DLD1 (cell line): ENCODE results near the gene BTBD2.

ENCODE experiments used
- in situ Hi-C: cut with HindIII; loops from 2 replicates; pipeline ENCODE4 v1.10.0; 2017; ENCODE audit warnings: low sequenced_read_pairs

Gene BTBD2

DNA sequence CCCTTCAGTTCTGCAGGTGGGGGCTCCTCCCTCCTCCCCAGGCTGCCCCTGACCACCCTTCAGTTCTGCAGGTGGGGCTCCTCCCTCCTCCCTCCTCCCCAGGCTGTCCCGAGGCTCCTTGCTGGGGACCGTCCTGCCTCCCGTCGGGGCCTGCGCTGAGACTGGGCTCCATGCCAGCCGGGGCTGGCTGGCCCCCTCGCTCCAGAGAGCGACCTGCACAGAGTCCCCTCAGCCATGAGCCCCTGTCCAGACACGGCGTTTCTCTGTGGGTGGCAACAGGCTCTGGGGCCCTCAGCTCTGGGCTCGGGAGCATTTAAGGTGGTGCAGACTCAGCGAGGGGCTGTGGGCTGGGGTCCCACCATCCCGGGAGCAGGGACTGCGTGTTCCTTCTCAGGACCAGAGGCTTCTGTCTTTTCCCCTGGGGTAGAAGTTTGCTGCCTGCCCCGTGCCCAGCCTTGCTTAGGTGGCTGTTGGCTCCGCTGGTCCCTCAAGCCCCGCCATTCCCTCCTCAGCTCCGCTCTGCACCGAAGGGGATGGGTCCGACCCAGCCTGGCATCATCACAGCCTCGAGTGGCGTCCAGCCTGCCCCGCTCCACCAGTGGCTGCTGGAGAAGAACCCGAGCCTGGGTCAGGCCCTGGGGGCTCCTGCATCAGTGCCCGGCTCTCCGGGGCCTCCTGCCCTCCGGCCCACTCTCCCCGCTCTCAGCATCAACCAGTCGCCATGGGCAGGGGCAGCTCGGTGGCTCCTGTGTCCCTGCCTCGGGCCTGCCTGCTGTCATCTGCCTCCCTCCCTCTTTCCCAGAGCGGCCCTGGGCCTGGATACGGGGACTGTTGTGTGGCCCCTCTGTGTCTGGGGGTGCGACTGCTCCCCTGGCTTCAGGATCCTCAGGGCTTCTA lies 47.0 kb downstream of the BTBD2 start:
- in situ Hi-C loops, result no loop called here

DNA sequence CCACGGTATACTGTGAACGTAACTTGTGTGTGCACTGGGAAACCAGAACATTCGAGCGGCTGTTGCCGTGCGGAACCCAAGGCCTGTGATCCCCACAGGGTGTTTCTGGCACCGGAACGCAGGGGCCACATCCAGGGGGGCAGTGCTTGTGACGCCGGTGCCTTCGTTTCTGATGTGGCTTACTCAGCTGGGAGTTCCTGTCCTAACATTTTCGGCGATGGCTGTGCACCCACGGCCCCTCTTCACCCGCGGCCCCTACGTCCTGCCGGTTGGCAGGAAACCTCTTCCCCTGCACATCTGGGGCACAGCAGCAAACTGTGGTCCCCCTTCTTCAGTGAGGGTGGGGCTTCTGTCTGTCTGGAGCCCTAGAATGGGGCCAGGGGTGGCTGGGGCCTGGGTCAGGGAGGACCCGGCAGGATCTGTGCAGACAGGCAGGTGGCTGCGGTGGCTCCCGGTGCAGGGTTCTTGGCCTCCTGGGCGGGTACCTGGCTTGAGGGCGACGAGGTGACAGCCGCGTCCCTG lies 48.4 kb downstream of the BTBD2 start:
- in situ Hi-C loops, result no loop called here

DNA sequence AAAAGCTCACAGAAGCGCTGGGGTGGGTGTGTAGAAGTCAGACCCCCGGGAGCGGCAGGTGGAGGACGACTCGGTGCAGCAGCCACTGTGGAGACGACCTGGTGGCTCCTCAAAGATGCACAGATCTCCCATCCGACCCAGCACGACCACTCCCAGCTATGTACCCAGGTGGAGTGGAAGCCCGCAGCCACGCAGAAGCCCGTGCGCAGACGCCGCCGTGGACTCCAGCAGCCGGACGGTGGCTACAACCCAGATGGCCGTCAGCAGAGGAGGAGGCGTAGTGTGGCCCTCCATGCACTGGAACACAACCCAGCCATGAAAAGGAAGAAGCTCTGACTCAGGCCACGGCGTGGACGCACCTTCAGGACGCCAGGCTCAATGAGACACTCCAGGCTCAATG lies 52.8 kb downstream of the BTBD2 start:
- in situ Hi-C loops, result no loop called here

DNA sequence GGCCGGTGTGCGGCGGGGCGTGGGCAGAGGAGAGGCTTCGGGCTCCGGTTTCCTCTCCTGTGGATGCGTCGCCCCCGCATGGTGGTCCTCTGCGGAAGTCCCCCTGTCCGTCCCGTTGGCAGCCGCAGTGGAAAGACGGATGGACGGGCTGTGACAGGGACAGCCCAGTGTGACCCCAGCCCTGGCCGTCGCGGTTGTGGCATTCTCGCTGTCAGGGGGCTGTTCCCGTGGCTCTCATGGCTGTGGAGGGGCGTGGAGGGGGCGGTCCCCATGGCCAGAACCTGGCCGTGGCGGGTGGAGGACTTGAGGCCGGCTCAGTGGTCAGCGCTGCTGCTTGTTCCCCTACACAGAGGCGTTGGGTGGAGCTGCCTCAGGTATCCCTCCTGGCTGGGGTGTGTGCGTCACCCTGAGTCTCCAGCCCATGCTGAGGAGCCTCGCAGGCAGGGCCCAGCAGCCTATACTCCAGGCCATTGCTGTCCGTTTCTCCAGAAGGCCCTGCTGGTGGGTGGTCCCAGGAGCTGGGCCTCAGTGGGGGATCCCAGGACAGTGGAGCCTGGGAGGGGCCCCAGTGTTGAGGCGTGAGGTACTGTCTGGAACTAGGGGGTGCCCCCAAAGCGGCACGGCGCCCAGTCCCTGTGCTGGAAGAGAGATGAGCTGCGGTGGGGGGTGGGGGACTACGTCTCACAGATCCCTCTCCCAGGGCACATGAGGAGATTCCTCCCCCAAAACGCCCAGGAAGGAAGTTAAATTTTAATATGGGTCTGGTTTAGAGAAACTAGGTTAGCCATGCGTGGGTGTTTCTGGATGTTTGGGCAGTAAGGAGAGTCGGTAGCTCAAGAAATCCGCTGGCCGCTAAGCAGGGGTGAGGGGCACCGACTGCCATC lies 54.3 kb downstream of the BTBD2 start:
- in situ Hi-C loops, result no loop called here

DNA sequence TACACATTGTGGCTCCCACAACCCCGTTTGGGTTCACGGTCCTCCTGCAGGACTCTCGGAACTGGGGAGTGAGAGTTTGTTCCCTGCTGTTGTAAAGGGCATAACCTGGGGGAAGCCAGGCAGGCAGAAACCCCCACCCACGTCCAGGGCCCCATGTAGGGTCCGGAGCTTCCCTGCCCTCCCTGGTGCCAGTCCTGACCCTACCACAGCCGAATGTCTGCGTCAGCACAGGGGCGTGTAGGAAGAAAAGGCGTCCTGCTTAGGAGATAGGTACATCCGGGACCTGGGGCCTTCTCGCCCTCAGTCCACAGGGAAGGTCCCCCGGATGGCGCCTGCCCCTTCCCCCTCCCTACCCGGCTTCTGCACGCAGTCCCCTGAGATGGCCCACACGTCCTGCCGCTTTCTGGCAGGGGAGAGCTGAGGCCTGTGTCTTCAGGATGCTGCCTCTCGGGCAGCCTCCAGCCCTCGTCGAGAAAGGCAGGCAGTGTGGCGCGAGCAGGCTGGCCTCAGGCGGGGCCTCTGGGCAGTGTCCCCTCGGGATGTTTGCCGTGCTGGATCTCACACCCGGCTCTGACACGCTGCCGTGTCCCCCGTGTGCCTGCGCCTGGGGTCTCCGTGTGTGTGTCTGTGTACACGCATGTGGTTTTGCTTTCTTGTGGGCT lies 55.5 kb downstream of the BTBD2 start:
- in situ Hi-C loops, result no loop called here

DNA sequence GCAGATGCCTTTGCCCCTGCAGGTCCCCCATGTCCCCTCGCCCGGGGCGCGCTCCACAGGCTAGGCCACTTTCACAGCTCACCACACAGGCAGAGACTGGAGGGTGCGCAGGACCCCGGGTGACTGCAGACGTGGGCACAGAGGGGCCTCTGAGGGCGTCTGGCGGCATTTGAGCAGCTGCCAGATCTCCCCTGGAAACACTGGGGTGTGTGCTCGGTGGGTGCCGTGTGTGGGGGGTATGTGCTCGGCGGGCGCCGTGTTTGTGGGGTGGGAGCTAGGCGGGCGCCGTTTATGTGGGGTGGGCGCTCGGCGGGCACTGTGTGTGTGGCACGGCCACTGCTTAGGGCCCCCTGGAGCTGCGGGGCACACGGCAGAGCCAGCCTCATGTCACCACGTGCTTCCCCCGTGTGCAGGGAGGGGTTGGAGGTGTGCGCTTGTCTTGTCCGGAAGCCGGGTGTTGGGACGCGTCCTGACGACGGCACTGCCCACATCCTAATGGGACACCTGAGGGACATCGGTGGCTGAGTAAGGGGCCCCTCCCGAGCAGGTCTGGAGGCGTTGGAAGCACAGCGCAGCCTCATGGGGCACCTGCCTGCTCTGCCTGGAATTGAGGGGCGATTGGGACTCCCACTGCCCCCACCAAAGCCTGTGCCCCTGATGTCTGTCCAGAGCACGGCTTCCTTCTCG lies 57.8 kb downstream of the BTBD2 start:
- in situ Hi-C loops, result no loop called here

DNA sequence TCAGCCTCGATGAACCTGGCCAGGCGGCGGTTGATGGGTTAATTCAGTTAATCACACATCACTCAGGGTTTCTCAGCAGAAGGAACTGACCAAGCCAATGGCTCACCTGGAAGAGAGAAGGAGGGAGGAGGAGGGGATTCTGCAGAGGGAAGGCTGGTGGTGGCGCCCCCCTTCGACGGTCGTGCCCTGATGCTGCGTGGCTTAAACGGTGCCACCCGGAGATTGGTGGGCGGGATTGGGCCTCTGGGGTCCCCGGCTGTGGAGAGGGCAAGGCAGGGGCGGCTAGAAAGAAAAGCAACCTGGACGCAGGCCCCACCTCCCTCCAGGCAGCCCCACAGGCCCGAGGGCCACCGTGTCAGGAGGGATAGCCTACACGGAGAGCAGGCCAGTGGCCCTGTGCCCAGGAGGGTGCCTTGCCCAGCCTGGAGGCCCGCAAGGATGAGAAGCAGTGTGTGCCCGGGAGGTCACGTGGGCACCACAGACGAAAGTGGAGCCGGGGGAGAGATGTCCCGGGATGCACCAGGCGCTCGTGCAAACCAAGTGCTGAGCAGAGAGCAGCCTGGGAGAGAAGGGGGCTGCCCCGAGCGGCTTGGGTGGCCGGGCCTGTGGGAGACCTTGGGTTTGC lies 58.5 kb downstream of the BTBD2 start:
- in situ Hi-C loops, result no loop called here

DNA sequence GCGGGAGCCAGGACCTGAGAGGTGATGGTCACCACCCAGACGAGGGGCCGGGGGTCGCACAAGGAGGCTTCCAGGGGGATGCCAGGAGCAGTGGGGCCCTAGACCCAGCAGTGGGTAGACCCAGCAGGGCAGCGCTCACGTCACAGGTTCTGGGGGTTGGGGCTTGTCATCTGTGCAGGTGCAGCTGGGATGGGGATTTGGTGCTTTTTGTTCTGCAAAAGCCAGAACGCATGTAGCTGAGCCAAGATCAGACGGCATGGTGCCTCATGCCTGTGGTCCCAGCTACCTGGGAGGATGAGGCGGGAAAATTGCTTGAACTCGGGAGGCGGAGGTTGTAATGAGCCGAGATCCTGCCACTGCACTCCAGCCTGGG lies 59.4 kb downstream of the BTBD2 start:
- in situ Hi-C loops, result no loop called here

DNA sequence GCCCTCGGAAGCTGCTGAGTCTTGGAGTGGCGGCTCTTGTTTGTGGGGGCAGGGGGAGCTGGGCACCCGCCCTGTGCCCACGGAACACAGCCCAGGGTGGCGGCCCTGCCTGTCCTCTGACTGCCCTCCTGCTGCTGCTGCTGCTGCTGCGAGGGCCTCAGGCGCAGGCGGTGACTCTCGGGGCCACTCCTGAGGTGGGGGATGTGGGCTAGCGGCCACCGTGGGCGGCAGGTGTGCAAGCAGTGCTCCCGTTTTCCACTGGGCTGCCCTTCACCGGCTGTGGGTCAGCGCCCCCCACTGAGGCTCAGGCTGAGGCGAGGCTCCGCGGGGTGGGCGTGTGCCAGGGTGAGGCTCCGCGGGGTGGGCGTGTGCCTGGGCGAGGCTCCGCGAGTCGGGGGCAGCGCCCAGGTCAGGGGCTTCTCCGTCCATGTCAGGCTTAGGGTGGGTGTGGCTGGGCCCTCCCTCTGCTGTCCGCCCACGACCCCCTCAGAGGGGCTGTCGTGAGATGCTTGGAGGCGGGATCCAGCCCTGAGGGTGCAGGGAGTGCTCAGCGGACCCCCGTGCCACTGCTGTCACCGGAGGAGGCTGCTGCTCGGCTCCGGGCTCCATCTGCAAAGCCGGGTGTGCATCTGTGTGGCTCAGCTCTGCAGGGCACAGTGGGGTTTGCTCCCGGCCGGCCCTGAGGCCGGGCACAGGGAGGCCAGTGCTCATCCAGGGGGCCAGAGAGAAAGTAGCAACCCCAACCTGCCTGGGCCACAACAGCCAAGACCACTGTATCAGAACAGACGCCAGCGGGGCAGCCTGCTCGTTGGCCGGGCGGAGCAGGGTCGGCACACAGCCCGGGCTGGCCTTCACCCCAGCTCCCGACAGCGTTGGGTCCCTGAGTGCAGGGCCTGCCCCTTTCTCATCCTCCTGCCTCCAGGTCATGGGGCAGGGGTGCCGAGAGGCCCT lies 60.1 kb downstream of the BTBD2 start:
- in situ Hi-C loops, result no loop called here

DNA sequence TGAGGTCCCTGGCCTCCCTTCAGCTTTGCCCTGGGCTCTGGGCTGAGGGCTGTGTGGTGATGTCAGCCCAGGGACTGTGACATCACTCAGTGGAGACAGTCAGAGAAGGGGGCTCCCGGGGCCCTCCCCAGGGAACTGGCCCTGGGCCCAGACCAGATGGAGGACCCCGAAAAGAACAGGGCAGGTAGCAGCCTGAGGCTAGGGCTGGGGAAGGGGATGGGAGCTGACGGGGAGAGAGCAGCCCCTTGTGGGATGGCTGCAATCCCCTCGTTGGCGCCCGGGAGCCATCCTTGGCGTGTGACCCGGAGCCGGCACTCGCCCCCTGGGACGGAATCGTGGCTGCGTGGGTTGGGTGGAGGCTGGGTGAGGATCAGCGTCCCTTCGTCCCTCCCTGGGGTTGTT lies 61.0 kb downstream of the BTBD2 start:
- in situ Hi-C loops, result no loop called here

DNA sequence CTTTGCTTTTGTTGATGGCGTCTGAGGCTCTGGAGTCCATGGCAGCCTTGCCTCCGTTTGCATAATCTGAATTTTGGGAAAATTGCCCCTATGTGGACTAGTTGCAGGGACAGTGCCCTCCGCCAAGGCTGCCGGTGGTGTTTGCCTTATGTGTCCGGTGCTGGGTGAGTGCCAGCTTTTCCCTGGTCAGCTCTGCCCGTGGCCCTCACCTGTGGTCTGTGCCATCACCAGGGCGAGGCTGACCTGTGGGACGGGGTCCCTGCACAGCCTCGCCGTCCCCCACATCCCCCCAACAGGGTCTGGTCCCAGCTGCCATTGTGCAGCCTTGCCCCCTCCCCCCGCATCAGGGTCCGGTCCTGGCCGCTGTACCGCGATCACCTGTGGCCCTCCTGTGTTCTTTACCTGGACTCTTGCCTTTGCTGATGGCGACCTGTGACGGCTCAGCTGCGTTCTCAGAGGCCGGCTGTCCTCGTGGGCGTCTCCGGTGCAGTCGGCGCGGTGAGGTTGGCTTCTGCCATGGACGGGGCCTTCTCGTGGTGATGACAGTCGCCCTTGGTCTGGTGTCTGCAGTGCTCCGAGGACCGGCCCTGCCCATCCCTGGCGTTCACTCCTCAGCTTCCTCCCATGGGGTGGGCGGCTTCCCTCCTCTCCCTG lies 61.9 kb downstream of the BTBD2 start:
- in situ Hi-C loops, result no loop called here

DNA sequence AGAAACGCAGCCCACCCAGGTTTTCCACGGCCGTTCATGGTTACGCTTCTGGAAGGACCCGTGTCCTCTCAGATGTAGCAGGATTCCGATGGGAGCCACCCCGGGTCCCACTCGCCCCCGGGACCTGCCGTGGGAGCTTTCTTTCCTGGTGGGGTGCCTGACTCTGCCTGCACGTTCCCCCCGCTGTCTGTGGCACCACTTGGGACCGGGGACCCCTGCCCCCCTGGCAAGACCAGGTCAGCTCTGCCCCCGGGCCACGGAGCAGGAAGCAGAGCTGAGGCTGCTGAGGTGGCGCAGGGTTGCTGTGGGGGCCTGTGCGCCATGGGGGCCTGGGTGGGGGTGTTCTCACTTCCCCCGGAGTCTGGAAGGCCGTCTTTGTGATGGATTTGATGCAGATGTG lies 62.5 kb downstream of the BTBD2 start:
- in situ Hi-C loops, result no loop called here

DNA sequence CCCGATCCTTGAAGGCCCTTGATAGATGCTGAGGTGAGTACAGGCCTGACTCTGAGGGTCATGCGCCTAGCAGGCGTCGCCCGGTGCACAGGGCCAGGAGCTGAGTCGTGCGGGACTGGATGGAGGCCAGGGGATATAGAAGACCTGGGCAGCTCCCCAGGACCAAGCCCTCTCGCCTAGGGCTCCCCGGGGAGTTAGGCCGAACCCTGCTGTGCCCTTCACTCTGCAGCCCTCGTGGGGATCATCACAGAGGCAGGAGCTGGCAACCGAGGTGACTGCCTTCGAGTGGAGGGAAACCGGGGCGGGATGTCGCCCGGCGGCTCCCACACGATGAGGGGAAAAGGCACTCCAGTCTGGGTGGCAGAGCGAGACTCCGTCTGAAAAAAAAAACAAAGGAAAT lies 62.9 kb downstream of the BTBD2 start:
- in situ Hi-C loops, result no loop called here

DNA sequence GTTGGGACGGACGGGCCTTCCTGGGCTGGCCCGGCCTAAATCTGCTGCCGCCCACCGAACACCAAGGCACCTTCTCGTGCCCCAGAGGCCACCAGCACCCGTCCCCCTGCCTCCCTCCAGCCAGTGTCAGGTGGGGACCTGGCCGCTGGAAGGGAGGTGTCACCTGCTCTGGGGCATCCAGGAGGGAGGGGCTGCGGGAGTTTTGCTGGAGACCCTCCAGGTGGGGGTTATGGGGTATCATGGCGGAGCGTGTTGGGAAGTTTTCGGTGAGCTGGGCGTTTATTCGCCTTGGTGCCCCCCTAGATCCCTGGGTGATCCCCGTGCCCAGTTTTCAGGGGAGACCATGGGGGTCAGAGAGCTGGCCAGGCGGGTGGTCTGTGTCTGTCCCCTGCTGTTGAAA lies 64.9 kb downstream of the BTBD2 start:
- in situ Hi-C loops, result no loop called here

DNA sequence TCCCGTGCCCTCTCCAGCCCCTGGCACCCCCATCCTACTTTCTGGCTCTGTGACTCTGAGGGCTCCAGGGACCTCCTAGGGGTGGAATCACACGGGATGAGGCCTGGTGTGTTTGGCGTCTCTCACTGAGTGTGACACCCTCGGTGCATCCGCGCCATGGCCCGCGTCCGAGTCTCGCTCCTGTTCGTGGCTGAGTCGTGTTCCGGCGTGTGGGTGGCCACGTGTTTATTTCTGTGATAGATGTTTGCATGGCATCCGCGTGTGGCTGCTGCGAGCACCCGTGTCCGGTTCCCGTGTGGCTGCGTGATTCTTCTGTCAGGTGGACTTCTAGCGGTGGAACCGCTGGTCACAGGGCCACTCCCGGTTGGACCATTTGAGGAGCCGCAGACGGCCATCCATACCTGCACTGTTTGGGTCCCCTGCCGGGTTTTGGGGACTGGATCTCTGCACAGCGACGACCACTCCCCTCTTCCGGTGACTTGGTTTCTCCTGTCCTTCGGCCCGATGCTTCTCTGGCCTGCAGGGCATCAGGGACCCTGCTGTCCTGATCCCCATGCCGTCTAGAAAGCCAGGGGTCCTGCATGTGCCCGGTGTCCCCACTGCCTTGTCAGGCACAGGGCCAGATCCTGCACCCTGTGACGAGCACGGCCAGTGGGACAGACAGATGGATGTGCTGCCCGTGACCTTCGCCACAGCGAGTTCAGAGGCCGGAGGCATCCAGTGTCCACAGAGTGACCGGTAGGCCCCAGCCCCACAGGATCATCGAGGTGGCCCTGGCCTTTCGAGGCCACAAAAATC lies 66.0 kb downstream of the BTBD2 start:
- in situ Hi-C loops, result no loop called here

DNA sequence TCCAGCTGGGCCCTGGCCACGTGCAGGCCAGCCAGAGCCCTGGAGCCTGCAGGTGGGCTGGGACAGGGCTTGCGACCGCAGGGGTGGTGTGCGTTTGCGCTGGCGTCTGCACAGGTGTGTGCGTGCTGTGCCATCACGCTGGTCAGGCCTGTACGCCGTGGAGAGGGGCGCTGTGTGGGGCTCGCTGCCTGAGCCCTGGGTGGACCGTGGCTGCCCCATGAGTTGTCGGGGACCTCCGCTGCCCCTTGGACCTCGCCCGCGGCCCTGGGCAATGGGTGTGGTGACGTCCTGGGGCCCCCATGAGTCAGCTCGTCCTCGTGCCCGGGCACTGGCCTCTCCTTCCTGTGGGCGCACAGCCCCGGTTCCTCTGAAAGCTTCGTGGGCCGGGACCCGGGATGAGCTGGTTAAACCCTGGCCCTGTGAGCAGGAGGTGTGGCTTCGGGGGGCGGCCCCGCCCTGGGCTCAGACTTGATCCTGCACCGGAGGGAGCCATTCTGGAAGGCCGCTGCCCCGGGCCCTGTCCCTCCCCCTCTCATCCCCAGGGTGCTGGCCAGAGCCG lies 67.8 kb downstream of the BTBD2 start:
- in situ Hi-C loops, result no loop called here

DNA sequence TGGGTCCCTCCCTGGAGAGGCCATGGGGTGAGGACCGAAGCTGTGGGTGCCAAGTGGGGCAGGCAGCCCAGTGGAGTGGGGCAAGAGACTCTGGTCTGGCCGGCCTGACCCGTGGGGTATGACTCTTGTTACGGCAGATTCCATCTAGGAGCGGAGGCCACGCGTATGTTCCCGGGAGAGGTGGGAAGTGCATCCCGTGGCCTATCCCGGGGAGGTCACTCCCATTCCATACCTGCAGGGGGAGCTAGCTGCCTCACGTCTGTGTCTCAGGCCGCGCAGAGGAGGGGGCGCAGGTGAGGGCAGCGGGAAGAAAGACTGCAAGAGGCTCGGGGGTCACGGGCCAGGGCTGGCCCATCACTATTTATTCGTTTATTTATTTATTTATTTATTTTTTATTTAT lies 69.6 kb downstream of the BTBD2 start:
- in situ Hi-C loops, result no loop called here
